GM18873 (cell line): ENCODE results near the gene ATL1.
A peak's percentile ranks its signal among the peaks of the same experiment; 100 is the strongest.
"Not testable (repeated sequence)": the region's sequence is repeated elsewhere in the genome, so short reads cannot be mapped to it uniquely, and the experiment has no call there.

Experiments
- ATAC-seq: cut with Tn5 transposase; IDR thresholded peaks from one replicate; pipeline ENCODE4 v1.9.1; 2021; ENCODE audit warnings: mild to moderate bottlenecking, moderate library complexity, moderate number of reproducible peaks; ENCODE audit not compliant: unreplicated experiment, low FRiP score

Gene ATL1

DNA sequence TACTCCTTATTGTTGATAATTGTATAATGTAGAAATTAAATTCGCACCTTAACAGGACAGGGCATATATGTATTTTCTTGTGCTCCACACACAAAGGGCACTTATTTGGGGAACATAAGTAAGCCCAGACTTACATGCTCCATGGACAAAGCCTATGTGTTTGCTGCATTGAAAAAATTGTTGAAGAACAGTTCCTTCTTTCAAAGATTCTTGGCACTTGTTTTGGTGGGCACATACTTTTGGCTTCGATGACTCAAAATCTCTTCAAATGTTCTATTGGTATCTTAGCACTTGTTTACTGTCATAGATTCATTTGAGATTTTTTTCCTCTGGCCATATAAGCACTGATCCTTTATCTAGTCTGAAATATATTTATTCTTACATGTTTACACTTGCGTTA is 26.1 kb upstream of the ATL1 start:
- no peak for ATAC-seq

DNA sequence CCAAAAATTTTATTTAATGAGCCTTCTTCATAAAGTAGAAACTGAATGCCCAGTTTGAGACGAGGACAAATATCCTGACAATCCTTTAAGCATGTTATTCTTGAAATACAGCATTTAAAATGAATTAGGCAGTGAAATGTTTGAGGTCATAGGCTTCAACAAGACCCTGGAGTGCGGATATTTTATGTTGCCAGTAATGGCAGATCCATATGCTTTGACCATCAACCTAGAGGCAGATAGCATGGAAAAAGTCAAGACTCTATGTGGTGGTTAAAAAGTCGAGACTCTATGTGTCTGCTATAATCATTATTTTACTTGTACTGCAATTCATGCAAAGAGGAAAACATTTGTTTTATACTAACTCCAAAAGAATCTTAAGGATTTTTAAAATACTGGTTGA is 25.5 kb upstream of the ATL1 start:
- ATAC-seq, result no peak

DNA sequence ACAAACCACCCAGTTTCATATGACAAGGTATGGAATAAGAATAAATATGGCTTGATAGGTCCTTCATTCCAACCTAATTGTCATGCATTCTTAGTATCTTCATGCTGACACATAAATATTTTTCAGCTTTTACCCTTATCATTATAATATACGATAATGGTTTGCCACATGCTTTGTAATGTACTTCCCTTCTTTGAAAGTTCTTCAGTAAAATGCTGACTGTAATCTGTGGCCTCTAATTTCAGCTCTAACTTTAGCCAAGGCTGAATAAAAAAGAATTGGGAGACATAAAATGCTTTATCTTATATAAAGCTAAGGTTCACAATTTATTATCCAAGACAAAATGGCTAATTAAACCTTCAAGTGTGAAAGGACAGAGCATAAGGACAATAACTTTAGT is 24.9 kb upstream of the ATL1 start:
- no peak for ATAC-seq

DNA sequence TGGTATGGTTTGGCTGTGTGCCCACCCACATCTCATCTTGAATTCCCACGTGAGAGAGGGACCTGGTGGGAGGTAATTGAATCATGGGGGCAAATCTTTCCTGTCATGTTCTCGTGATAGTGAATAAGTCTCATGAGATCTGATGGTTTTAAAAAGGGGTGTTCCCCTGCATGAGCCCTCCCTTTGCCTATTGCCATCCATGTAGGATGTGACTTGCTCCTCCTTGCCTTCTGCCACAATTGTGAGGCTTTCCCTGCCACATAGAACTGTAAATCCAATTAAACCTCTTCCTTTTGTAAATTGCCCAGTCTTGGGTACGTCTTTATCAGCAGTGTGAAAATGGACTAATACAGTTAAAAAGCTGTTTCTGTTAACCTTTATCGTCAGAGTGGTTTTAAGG is 21.9 kb upstream of the ATL1 start:
- not testable (repeated sequence) for ATAC-seq

DNA sequence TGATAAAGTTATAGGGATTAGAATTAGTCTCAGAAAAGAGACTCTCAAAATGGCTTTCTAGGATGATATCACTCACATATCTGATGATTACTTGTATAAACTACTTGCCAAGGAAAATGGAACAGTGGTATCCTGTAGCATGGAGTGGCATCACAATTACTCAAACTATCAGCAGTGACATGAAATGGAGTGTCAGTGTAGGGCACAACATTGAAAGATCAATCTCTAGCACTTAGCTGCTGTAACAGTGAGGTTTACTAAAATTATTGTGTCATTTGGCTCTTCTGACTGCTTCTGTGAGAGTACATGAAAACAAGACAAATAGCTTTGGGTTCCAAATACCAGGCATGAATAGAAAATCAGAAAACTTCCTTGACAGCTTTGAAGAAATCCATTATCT is 20.9 kb upstream of the ATL1 start:
- no peak for ATAC-seq

DNA sequence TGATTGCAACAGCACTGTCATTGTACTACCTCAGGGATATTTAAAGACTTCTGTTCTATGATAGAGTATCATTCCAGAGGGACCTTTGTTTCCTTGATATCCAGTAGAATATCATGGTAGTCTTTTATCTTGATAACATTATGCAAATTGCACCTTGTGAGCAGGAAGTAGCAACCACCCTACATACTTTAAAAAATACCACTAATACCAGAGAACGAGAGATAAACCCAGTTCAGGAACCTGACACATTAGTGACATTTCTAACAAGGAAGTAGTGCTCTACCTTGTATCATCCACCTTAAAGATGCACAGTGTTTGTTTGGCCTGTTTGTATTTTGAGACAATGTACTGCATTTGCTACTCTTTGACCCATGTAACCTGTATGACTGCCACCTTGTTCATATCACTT is 18.8 kb upstream of the ATL1 start:
- ATAC-seq, result no peak

DNA sequence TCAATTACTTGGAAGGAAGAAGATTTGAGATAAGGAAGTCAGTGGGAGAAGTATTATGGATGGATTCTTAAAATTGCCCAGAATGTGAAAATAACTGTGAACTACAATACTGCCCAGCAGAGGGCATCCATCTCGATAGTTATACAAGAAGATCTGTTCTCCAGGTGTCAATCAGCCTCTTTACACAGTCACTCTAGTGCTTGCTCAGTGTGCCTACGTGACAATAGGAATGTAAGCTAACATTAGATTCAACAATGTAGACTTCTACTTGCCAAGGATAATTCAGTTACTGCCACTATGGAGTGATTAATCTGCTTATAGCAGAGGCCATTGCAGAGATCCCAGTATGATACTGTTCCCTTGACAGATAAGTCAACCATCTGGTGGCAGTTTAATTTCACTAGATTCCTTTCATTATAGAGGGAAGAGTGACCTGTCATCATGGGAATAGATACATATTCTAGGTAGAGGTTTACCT is 17.0 kb upstream of the ATL1 start:
- peak; percentile 77 for ATAC-seq

DNA sequence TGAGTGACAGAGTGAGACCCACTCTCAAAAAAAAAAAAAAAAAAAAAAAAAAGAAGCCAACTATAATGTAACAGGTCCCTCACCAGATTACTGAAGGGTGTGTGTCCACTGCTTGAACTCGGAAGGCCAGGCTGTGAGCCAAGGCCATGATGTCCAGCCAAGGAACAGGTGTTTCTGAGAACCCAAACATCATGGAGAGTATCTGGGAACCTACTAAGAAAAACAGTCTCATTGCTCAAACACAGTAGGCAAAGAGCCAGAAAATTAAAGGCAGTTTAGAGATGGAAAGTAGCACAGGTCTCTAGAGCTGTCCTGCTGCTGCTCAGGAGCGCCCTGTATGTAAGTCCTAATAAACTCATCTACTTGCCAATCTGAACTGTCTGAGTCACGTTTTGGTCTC is 15.0 kb upstream of the ATL1 start:
- ATAC-seq, result no peak

DNA sequence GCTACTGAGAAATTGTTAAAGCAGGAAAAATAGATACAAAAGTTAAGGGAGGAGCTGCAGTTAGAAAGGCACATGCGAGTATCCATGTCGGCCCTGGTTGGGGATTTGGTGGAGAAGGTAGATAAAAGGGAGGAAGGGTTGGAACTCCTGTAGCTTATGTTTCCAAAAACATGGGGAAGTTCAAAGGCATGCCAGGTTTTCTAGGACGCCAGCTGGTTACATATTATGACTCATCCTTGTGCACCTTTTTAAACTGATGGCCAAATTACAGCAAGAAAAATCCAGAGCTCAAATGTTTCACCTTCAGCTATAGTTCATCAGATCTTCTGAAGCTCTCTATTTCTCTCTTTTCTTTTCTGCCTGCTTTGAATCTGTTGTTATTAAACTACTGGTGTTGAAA is 14.3 kb upstream of the ATL1 start:
- ATAC-seq, result no peak

DNA sequence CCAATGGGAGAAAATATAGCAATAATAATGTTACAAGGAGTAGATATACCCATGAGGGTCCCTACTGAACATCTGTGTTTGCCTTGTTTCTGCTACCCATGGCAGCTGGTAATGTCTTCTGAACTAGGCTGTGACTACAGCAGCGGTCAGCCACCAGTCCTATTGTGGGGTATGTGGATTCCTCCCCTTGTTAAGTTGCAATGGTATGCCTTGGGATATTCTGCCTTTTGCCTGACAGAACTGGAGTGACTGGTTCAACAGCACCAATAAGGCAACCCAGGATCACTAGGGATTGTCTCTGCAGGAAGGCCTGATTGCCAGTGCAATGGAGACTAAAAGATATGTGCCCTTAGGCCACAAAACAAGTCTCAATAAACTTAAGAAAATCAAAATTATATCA is 9.7 kb upstream of the ATL1 start:
- ATAC-seq, result no peak

DNA sequence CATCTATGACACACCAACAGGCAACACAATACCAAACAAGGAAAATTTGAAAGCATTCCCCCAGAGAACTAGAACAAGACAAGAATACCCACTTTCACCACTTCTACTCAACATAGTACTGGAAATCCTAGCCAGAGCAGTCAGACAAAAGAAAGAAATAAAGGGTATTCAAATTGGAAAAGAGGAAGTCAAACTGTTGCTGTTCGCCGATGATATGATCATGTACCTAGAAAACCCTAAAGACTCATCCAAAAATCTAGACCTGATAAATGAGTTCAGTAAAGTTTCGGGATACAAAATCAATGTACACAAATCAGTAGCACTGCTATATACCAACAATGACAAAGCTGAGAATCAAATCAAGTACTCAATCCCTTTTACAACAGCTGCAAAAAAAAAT is 8.1 kb upstream of the ATL1 start:
- ATAC-seq, result no peak

DNA sequence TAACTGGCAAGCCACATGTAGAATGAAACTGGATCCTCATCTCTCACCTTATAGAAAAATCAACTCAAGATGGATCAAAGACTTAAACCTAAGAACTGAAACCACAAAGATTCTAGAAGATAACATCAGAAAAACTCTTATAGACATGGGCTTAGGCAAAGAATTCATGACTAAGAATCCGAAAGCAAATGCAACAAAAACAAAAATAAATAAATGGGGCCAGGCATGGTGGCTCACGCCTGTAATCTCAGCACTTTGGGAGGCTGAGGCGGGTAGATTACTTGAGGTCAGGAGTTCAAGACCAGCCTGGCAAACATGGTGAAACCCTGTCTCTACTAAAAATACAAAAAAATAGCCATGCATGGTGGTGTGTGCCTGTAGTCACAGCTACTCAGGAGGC is 7.1 kb upstream of the ATL1 start:
- not testable (repeated sequence) for ATAC-seq

DNA sequence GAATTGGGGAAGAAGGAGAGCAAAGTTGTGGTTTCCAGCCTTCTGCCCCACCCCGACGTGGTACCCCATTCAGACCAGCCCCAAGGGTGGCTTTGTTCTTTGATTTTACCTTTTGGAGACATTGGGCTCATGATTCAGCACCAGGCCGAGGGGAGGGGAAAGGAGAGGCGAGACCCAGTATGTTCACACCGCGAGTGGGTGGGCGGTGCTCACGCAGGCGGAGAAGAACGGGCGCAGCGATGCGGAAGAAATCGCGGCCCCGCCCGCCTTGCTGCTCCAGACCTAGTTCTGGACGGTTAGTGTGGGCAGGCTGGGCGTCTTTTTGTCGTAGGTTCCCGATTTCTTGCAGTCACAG is 963 bp downstream of the ATL1 start:
- ATAC-seq, result no peak

DNA sequence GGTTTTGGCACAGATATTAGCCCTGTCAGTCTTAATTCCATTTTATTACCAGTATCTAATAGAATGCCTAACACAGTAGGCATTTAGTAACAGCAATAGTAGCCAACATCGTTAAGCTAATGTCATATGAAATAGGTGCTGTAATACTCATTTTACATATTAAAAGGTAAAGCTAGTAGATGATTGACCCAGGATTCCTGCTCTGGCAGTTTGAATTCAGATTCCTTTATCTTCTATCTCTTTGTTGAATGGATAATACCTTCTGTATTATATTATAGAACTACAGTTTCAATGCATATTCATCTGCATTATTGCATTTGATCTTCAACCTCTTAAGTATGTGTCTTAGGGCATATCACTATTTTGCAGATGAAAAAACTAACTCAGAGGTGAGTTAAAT is 2.9 kb downstream of the ATL1 start:
- ATAC-seq, result no peak

DNA sequence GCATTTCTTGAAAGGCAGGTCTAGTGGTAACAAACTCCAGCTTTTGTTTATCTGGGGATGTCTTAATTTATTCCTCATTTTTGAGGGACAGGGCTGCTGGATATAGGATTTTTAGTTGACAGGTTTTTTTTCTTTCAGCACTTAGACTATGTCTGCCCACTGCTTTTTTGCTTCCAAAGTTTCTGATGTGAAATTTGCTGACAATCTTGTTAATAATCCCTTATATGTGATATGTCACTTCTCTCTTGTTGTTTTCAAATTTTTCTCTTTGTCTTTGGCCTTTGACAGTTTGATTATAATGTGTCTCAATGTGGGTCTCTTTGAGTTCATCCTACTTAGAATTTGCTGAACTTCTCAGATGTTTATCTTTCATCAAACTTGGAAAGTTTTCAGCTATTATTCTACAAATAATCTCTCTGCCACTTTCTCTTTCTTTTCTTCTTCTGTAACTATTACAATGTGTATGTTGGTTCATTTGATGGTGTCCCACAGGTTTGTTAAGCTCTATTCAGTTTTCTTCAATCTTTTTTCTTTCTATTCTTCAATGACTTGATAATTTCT is 9.8 kb downstream of the ATL1 start:
- no peak for ATAC-seq

DNA sequence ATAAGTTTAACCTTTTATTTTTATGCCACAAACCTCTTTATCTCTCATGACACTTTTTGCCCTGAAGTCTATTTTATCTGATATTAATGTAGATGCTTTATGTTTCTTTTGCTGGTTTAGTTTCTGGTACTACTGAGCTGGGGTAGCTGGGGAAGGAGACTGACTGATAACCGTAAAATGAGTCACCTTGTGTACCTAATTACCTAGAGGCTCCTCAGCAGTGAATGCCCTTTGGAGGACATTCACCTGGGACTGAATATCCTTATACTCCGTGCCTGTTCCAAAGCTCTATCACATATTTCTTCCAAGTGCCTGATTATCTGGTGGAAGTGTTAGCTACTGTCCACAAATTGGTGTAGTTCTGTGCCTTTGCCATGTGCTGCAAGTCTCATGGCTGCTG is 13.9 kb downstream of the ATL1 start:
- ATAC-seq, result no peak

DNA sequence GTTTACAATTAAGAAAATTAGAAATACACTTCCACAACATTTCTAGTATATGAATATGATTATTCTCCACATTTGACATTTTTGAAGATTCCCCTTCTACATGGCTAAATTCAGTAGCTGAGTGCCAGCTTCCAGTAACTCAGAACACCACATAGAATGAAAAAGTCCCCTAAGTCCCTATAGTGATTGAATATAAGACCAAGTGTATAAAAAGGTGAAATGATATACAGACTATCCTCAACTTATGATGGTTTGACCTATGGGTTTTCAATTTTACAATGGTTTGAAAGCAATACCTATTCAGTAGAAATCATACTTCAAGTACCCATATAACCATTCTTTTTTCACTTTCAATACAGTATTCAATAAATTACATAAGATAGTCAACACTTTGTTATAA is 15.8 kb downstream of the ATL1 start:
- ATAC-seq, result no peak

DNA sequence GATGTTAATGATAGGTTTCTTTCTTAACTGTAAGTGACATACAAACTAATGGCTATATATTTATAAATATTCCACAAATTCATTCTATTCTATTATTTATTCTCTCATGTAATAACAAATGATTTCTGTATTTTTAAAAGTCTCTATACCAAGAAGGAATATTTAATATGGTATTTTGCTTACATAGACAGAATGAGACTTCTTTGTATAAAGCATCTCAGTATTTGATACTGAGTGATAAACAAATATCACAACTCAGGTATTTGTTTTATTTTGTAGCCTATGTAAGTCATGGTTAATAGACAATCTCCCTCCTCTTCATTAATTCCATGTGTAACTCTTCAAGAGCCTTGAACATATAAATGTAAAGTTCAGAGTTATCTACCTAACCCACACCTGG is 18.0 kb downstream of the ATL1 start:
- ATAC-seq, result no peak

DNA sequence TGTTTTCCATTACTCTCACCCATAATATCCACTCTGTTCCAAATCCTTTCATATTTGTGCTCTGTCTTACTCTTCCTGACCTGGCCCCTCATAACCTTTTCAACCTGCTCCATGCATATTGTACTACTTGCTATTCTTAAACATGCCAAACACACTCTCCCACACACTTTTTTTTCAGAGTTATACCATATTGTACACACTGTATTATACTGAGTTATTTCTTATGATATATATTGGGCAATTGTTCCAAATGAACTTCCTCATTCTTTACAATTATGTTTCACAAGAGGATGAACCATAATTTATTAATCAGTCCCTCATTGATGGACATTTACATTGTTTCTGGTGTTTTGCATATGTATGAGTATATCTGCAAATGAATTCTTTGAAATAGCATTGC is 18.5 kb downstream of the ATL1 start:
- ATAC-seq, result no peak

DNA sequence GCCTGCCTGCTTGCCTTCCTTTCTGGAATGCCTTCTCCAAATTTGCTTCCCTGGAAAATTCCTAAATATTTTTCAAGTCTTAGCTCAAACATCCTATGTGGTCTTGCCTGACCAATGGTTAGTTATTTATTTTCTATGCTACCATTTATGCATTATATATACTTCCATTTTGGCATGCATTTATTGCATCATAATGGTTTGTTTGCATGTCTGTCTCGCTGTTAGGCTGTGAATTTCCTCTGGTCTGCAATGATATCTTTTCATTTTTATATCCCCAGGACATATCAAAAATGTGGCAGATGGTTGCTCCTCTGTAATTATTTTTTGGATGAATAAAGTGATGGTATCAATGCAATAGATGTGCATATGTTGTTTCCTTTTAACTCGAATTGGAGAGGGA is 30.5 kb downstream of the ATL1 start:
- no peak for ATAC-seq

DNA sequence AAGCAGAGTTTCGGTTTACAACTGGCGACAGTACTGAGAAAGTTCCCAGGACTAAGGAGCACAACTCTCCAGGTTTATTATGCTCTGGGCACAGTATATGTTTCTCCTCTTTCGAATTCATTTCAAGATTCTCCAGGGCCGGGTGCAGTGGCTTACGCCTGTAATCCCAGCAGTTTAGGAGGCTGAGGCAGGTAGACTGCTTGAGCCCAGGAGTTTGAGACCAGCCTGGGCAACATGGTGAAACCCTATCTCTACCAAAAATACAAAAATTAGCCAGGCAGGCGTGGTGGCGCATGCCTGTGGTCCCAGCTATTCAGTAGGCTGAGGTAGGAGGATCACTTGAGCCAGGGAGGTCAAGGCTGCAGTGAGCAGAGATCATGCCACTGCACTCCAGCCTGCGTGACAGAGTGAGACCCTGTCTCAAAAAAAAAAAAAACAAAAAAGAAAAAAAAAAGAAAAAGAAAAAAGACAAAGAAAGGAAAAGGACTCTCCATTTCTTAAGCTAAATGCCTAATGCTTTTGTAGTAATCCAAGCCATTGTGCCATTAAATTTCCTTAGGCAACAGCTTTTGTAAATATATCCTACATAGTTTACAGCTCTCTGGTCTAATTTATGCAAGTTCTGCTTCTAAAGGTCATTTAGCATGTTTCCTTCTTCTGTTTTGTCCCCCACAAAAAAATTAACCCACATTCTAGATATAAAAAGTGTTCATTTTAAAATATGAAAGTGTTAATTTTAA is 34.8 kb downstream of the ATL1 start:
- no peak for ATAC-seq

DNA sequence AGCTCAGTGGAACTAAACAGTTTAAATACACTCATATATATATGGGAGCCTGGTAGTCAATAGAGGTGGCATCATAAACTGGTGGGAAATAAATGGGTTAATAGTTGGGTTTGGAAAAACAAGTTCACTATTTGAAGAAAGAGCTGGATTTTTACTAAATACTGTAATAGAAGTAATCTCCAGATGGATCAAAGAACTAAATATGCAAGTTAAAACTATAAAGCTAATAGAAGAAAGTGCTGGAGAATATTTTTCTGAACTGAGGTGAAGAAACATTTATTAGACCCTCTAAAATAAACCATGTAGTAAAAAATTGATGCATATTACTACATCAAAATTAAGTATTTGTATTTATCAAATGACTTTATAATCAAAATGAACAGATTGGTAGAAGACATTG is 38.8 kb downstream of the ATL1 start:
- ATAC-seq, result no peak
